HL-60/S4 (cell line): ENCODE measurements around the gene DIAPH3.

Experiments used
- in situ Hi-C: fragments of 300-500 bp; cut with MboI; formaldehyde crosslinking; loops from 2 replicates; pipeline ENCODE4 v1.14.3; 2022; ENCODE audit warnings: low sequenced_read_pairs

Gene DIAPH3

DNA sequence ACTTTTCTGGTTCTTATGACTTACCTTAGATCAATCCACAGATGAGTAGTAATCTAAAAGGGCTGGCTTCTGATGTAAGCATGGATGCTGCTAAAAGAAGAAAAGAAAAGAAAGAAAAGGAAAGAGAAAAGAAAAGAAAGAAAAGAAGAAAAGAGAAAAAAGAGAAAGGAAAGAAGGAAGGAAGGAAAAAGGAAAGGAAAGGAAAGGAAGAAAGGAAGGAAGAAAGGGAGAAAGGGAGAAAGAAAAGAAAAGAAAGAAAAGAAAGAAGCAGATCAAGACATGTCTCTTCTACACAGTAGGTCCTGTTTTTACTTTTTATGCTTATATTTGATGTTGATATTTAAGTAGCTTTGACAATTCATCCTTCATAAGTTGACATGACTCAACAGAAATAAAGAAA is 421.3 kb downstream of the DIAPH3 start:
- in situ Hi-C loops = no loop called here

DNA sequence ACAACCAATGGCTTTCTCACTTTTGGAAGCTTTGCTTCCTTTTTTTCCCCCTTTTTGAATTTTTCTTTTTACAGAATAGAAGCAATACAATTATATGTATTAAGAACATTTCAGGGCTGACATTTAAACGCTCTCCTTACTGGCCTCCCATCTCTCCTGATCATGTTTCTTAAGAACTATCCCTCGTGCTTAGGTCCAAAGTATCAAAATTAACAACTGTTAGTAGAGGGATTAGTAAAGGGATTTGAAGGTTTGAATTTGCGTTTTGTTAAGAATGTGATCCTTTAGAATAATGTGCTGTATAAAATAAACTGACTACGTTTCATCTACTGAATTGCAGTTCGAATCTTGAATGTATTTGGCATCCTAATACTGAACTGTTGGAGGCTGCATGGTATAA is 424.8 kb downstream of the DIAPH3 start:
- in situ Hi-C loops = no loop called here

GRCh38 chr13:59734393-59734792 is 429.3 kb downstream of the DIAPH3 start:
- in situ Hi-C loops = no loop called here

GRCh38 chr13:59733744-59734143 is 430.0 kb downstream of the DIAPH3 start:
- in situ Hi-C loops = no loop called here

DNA sequence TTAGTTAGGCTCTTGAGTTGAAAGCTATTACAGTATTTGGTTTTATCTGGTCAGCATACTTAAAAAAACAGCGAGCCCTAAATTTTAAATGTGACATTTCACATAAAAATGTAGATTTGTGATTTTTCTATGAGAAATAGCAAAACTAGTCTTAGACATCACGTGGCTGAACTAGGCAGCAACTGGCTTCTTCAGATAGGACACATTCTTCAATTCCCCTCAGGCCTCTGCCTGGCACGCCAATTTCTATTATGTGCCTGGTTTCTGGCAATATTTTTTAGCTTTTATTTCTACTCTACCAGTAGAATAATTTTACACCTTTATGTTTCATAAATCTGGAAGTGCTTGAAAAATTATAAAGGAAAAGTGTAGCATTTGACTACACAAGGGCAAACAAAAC is 433.7 kb downstream of the DIAPH3 start:
- in situ Hi-C loops = no loop called here

- in situ Hi-C loops = no loop called here
Measured at GRCh38 chr13:59728896-59729545, 434.7 kb downstream of the DIAPH3 start.

DNA sequence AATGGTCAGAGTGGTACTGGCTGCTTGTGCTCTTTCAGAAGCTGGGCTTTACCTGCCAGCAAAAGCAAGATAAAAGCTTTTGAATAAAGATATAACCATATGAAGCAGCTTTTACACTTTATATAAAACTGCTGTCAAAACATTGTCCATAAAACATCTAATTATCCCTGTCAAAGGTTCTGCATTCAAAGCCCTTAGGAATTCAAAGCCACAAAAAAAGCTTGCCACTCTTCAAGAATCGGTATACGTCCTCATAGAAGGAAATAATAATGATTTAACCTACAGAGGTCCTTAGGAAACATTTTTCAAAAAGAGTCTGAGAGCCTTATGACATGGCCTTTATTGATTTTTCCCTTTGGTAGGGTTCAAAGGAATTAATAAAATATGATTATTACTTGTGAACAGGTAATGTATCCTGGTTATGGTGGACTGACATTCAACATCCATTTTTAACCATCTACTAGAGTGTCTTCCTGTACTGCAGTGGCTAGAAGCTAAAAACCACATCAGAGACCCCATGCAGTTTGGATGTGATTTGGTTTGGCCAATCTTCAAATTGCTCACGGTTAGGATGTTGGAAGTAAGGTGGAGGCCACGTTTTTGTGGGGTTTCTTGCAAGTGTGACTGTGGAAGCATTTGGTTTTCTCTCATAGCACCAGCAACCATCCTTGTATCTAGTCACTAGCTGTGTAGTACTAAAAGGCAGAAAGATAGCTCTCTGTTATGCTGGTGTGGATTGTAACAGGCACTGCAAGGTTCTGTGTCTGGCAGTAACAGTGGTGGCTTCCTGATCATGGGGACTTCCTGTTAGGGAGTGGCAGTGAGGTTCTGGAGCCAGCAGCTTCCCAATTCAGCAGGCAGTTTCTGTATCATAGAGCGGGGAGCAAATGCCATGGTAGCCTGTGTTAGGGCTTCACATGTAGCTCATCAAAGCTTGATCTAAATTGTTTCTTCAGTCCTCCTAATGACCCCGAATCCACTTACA is 441.5 kb downstream of the DIAPH3 start:
- in situ Hi-C loops = no loop called here

DNA sequence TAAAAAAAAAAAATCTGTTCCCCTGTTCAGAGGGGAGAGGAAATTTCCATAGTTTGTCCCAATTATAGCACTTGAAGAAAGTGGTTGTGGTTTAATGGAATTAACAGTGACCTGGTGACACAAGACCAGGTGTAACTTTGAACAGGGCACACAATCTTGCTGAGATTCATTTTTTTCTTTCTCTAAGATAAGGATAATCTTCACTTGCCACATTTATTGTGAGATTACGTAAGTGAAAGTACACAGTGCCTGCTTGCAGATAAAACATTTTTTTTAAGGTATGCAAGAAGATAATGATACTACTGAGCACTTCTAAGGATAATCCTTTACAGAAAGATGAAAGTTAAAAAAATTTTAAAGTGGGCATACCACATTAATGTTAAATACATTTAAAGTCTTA is 448.1 kb downstream of the DIAPH3 start:
- in situ Hi-C loops = no loop called here

DNA sequence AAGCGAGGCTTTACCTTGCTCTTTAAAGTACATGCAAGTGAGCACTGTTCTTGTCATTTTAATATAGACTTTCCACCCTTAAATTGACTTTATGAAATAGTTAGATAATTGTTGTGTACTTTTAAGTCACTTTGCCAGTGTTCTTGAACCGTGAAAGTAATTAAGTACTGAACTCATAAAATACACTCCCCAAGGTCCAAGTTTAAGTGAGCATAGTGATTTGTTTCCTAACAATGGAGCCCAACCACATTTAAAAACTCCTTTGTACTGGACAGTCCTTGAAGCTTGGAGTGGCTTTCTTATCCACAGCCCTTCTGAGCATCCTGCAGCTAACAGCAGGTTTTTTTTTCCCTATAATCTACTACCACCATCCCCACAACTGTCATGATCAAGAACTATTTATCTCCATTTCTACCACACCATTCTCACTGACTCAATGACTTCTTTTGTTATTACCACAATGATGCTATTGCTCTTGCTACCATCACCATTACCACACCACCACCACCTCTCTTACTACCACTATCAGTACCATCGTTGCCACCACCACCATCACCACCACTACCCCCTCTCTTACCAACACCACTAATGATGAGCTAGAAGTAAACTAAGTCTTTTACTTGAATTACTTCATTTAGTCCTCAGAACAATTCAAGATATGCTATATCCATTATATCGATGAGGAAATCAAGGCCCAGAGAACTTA is 452.6 kb downstream of the DIAPH3 start:
- in situ Hi-C loops = no loop called here

- in situ Hi-C loops = no loop called here
Measured at GRCh38 chr13:59710416-59710815, 453.3 kb downstream of the DIAPH3 start.

GRCh38 chr13:59706101-59706976 is 457.4 kb downstream of the DIAPH3 start:
- in situ Hi-C loops = no loop called here

DNA sequence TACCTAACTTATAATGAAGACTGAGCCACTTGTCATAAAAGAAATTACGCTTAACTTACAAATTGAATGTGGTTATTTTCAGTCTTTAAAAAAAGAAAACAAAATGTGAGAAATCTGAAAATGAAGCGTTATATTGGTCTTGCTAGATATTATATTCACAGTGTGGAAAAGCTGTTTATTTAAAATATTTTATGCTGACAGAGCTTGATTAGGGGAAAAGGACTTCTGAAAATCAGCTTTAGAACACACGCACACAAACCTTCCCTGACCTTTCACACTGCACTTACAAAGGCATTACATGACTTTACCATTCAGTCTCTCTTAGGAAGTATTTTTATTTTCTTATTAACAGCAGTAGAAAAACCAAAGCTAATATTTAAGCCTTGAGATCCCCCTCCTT is 461.5 kb downstream of the DIAPH3 start:
- in situ Hi-C loops = no loop called here

DNA sequence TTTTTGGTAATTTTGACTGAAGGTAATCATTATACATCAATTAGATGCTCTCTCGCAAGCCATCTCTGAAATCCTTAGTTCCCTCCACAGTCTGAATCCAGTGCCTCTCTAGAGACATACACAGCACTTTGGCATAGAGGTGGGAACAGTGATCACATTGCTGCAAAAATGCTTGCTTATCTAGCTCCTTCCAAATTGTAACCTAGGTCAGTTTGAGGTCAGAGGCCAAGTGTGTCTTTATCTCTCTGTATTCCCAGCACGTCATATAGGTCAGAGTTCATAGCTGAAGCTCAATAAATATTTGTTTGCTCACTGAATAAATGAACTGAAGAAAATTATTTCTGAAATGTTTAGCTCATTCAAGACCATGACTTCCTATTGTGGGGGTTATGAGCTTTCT is 462.5 kb downstream of the DIAPH3 start:
- in situ Hi-C loops = no loop called here

- in situ Hi-C loops = no loop called here
Measured at GRCh38 chr13:59700281-59700680, 463.4 kb downstream of the DIAPH3 start.

DNA sequence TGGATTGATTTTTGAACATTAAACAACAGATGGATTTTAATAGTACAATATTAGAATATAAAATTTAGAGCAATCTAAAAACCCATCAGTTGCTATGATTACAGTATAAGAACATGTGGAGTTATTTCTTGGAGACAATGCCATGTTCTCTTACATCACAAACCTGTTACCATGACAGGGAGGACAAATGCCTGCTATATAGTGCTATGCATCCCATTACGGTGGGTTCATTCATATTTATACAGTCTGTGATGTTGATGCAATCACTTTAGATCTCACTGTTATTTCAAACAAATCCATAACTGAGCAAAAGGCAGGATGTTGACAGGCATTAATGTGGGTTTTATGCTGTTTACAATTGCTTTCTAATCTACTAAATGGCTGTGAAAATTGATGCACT is 467.5 kb downstream of the DIAPH3 start:
- in situ Hi-C loops = no loop called here

GRCh38 chr13:59691501-59692066 is 472.1 kb downstream of the DIAPH3 start:
- in situ Hi-C loops = no loop called here

DNA sequence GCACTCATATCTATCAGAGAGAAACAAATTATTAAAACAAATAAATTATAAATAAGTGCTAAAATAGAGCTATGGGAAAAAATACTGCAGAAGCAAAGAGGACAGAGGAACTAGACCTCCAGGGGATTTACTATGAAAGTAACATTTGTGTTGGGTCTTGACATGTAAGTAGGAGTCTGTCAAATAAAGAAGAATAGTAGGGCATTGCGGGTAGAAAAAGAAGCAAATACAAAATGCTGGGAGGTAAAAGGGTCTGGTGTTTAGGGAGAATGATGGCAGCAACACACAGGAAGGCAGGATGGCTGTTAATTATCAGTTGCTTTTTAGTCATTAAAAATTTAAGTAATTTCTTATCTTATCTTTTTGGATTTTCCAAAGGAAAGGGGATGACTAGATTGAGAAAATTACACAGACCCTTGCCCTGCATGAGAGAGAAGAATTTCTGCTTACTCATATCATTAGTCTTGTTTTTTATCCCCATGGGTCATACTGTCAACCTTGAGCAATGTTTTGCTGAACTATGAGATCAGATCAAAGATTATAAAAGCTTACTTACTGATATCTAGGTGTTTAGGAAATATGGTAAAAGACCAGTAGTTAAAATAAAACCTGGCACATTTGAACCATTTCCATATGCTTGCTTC is 472.7 kb downstream of the DIAPH3 start:
- in situ Hi-C loops = no loop called here

- in situ Hi-C loops = no loop called here
Measured at GRCh38 chr13:59689057-59689456, 474.7 kb downstream of the DIAPH3 start.

DNA sequence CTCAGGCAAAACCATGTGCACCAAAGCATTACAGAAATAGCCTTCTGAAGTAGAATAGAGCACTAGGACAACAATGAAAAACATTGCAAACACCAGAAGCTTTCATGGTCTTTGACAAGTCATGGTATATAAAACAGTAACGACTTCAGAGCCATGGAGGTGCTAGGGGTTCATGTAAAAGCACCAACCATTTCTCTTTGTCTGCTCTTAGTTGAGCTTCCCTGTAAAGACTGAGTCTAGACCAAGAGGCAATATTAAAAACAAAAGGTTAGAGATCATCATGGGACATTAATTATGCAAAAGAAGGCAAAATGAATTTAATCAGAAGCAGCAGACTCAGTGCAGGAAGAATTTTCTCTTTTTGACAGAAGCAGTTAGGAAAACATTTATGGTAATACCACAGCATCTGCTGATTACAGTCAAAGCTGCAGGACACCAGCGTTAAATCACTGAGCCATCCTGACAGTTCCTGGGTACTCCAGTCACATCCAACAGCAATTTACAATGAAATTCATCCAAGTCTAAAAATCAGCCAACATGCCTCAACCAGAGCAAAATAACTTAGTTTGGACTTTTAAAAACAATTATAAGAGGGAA is 476.8 kb downstream of the DIAPH3 start:
- in situ Hi-C loops = no loop called here
